Breast epithelium (tissue), 4 donors: ENCODE measurements around the gene FES. TPM values are rescaled to one million over a fixed set of nuclear protein-coding genes. Genes with fewer than 3 reads are reported as not detected.

Source experiments
- DNase-seq, 2 donors: peaks; one replicate each; pipeline ENCODE4 v3.0.0-alpha.2; 2019; ENCODE audit warnings: low spot score in 2 of 2
- H3K27ac ChIP-seq, 2 donors: fragments of 200-600 bp; sonication (generic) in 1 of 2; one replicate each; pipeline ENCODE4 v1.5.1; 2016 to 2019; ENCODE audit warnings: mild to moderate bottlenecking in 1 of 2
- H3K27me3 ChIP-seq, 2 donors: fragments of 200-600 bp; sonication (generic) in 1 of 2; one replicate each; pipeline versions ENCODE4 v1.5.1 to v1.6.0; 2017 to 2019; ENCODE audit warnings: control low read depth in 1 of 2, mild to moderate bottlenecking in 1 of 2
- H3K36me3 ChIP-seq: fragments of 200-600 bp; one replicate; pipeline ENCODE4 v1.5.1; 2019
- H3K4me1 ChIP-seq, 2 donors: fragments of 200-600 bp; sonication (generic); one replicate each; pipeline ENCODE4 v1.5.1; 2016 to 2019; ENCODE audit warnings: control low read depth in 1 of 2
- H3K4me3 ChIP-seq, 3 donors: fragments of 200-600 bp; sonication (generic); 1 replicate in 2 of 3; 2 replicates in 1 of 3; pipeline ENCODE4 v1.5.1; 2016 to 2019; ENCODE audit warnings: mild to moderate bottlenecking in 3 of 3, moderate library complexity in 2 of 3
- H3K9me3 ChIP-seq, 2 donors: fragments of 200-600 bp; sonication (generic) in 1 of 2; one replicate each; pipeline ENCODE4 v1.5.1; 2016 to 2019; ENCODE audit warnings: control low read depth in 1 of 2
- POLR2A ChIP-seq: fragments of 450-650 bp; IDR thresholded peaks from one replicate; pipeline ENCODE4 v1.6.1; 2016; ENCODE audit warnings: antibody characterized with exemption, mild to moderate bottlenecking, moderate library complexity
- POLR2AphosphoS5 ChIP-seq, 3 donors: sonication (generic); formaldehyde crosslinking; IDR thresholded peaks; one replicate each; pipeline ENCODE4 v1.6.1; 2017; ENCODE audit warnings: antibody characterized with exemption in 3 of 3
- intact Hi-C: fragments of 100-400 bp; cut with DNase I; formaldehyde crosslinking; loops from one replicate; pipeline ENCODE4 v1.15.1; 2023; ENCODE audit warnings: low total_unique reads
- total RNA-seq, 3 donors: library from RNA; depleted of rRNA; stranded (reverse); fragments of >200 nt; gene quantifications; one replicate each; pipeline ENCODE4 v1.1.0, GENCODE V29; 2016
- TF ChIP-seq, protein P1 (sequence below), 3 donors: fragments of 450-650 bp; IDR thresholded peaks; one replicate each; pipeline ENCODE4 v1.5.1; 2016 to 2017; ENCODE audit warnings: antibody characterized with exemption in 3 of 3, mild to moderate bottlenecking in 3 of 3, moderate library complexity in 3 of 3

The FES gene
- total RNA-seq, 3 donors from 2014 or later: 41.4 to 54.7 (median 42.3) TPM

DNA sequence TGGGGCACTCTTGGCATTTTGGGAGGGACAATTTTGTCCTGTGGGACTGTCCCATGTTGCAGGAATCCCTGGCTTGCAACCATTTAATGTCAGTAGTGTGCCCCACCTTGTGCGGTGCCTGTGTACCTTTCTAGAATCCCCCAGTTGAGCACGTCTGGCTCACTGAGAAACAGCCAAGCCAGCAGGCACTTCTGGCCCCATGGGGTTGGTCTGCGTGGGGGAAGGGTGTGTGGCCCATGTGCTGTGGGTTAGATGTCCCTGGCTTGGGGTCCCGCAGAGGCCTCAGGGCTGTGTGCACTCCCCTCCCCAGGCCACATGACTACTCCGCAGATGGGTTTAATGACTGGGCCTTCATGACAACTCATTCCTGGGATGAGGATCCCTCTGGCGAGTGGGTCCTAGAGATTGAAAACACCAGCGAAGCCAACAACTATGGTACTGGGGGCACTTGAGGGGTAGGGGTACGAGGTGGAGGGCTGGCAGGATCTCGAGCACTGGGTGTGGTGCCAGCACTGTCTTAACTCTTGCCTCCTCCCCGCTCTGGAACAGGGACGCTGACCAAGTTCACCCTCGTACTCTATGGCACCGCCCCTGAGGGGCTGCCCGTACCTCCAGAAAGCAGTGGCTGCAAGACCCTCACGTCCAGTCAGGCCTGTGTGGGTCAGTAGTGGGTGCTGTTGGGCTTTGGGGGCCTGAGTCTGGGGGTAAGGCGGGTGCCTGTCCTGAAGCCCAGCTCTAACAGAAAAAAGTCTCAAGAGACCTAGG, 3.7 kb upstream of the FES start:
- TF ChIP-seq, protein P1, sequence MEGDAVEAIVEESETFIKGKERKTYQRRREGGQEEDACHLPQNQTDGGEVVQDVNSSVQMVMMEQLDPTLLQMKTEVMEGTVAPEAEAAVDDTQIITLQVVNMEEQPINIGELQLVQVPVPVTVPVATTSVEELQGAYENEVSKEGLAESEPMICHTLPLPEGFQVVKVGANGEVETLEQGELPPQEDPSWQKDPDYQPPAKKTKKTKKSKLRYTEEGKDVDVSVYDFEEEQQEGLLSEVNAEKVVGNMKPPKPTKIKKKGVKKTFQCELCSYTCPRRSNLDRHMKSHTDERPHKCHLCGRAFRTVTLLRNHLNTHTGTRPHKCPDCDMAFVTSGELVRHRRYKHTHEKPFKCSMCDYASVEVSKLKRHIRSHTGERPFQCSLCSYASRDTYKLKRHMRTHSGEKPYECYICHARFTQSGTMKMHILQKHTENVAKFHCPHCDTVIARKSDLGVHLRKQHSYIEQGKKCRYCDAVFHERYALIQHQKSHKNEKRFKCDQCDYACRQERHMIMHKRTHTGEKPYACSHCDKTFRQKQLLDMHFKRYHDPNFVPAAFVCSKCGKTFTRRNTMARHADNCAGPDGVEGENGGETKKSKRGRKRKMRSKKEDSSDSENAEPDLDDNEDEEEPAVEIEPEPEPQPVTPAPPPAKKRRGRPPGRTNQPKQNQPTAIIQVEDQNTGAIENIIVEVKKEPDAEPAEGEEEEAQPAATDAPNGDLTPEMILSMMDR (IDR thresholded peaks at IDR 0.05): no peak
- Histone ChIP-seq H3K4me3 (no peak overlapping the region), H3K27me3 (no peaks in the 10 kb centered on the region), H3K4me1 (peaks cover 11% of the 10 kb centered on the region in 2 donors), H3K9me3 (no peaks in the 10 kb centered on the region), H3K27ac (no peak overlapping the region), H3K36me3 (peaks cover 11% of the 10 kb centered on the region)
- intact Hi-C loops: no loop called here
- DNase-seq: no peak

DNA sequence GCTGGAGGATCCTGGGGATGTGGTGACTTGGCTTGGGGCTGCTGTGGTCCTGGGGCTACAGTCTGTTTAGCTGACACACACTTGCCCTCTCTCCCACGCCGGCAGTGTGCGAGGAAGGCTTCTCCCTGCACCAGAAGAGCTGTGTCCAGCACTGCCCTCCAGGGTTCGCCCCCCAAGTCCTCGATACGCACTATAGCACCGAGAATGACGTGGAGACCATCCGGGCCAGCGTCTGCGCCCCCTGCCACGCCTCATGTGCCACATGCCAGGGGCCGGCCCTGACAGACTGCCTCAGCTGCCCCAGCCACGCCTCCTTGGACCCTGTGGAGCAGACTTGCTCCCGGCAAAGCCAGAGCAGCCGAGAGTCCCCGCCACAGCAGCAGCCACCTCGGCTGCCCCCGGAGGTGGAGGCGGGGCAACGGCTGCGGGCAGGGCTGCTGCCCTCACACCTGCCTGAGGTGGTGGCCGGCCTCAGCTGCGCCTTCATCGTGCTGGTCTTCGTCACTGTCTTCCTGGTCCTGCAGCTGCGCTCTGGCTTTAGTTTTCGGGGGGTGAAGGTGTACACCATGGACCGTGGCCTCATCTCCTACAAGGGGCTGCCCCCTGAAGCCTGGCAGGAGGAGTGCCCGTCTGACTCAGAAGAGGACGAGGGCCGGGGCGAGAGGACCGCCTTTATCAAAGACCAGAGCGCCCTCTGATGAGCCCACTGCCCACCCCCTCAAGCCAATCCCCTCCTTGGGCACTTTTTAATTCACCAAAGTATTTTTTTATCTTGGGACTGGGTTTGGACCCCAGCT, 2.9 kb upstream of the FES start:
- H3K27ac ChIP-seq: no peak overlapping the region
- TF ChIP-seq POLR2AphosphoS5 (IDR thresholded peaks at IDR 0.05) (no peak), POLR2A (no peak)
- TF ChIP-seq, protein P1 (IDR thresholded peaks at IDR 0.05): no peak
- no peaks in the 10 kb centered on the region for H3K27me3 ChIP-seq
- intact Hi-C loops: no loop called here
- no peak overlapping the region for H3K4me3 ChIP-seq
- H3K4me1 ChIP-seq: peaks cover 11% of the 10 kb centered on the region in 2 donors
- peaks cover 11% of the 10 kb centered on the region for H3K36me3 ChIP-seq
- no peaks in the 10 kb centered on the region for H3K9me3 ChIP-seq
- no peak for DNase-seq

DNA sequence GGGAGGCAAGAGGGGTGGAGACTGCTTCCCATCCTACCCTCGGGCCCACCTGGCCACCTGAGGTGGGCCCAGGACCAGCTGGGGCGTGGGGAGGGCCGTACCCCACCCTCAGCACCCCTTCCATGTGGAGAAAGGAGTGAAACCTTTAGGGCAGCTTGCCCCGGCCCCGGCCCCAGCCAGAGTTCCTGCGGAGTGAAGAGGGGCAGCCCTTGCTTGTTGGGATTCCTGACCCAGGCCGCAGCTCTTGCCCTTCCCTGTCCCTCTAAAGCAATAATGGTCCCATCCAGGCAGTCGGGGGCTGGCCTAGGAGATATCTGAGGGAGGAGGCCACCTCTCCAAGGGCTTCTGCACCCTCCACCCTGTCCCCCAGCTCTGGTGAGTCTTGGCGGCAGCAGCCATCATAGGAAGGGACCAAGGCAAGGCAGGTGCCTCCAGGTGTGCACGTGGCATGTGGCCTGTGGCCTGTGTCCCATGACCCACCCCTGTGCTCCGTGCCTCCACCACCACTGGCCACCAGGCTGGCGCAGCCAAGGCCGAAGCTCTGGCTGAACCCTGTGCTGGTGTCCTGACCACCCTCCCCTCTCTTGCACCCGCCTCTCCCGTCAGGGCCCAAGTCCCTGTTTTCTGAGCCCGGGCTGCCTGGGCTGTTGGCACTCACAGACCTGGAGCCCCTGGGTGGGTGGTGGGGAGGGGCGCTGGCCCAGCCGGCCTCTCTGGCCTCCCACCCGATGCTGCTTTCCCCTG, 2.2 kb upstream of the FES start:
- Histone ChIP-seq H3K4me1 (peaks cover 11% of the 10 kb centered on the region in 2 donors), H3K9me3 (no peaks in the 10 kb centered on the region), H3K4me3 (no peak overlapping the region), H3K27ac (peak overlapping the region; percentile 92 to 98), H3K27me3 (no peaks in the 10 kb centered on the region), H3K36me3 (peaks cover 7% of the 10 kb centered on the region)
- no peak for DNase-seq
- no peak for TF ChIP-seq POLR2A
- intact Hi-C loops: no loop called here

DNA sequence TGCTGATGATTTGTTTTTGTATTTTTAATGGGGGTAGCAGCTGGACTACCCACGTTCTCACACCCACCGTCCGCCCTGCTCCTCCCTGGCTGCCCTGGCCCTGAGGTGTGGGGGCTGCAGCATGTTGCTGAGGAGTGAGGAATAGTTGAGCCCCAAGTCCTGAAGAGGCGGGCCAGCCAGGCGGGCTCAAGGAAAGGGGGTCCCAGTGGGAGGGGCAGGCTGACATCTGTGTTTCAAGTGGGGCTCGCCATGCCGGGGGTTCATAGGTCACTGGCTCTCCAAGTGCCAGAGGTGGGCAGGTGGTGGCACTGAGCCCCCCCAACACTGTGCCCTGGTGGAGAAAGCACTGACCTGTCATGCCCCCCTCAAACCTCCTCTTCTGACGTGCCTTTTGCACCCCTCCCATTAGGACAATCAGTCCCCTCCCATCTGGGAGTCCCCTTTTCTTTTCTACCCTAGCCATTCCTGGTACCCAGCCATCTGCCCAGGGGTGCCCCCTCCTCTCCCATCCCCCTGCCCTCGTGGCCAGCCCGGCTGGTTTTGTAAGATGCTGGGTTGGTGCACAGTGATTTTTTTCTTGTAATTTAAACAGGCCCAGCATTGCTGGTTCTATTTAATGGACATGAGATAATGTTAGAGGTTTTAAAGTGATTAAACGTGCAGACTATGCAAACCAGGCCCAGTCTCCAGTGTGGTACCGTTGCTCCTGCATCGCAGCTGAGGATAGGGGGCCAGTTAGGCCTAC, 1.4 kb upstream of the FES start:
- Histone ChIP-seq H3K9me3 (no peaks in the 10 kb centered on the region), H3K4me1 (peaks cover 11% of the 10 kb centered on the region in 2 donors), H3K36me3 (peaks cover 5% of the 10 kb centered on the region), H3K27ac (peak overlapping the region; percentile 92 to 98), H3K27me3 (no peaks in the 10 kb centered on the region), H3K4me3 (peak overlapping the region in 1 of 3 donors; percentile 82)
- no peak for DNase-seq
- TF ChIP-seq, protein P1 (IDR thresholded peaks at IDR 0.05): no peak
- TF ChIP-seq POLR2AphosphoS5 (IDR thresholded peaks at IDR 0.05): no peak
- no peak for TF ChIP-seq POLR2A
- intact Hi-C loops: no loop called here

DNA sequence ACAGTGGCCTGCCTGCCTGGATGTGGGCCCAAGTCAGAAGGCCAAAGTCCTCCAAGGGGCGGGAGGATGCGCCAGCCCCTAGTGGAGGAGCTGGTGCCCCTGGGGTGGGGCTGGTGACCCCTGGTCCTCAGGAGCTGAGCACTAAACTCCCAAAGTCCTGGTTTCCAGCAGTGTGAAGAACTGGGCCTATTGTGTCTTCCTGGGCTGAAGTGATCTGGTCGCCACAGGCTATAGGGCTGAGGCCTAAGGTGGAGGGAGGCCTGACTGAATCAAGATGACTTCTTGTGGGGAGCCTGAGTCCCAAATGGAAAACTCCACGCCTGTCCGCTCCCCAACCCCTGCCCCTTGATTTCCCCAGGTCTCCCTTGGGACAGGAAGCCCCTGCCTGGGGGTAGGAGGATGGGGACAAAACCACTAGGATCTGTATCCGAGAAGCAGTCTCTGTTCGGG, 753 bp upstream of the FES start:
- peaks cover 11% of the 10 kb centered on the region in 2 donors for H3K4me1 ChIP-seq

More for the DNA sequence above, 753 bp upstream of the FES start:
- Histone ChIP-seq H3K27me3 (no peaks in the 10 kb centered on the region), H3K9me3 (no peaks in the 10 kb centered on the region), H3K27ac (peak overlapping the region; percentile 92 to 98), H3K36me3 (peaks cover 5% of the 10 kb centered on the region), H3K4me3 (peak overlapping the region; percentile 52 to 82 (median 62))
- TF ChIP-seq POLR2A: no peak
- TF ChIP-seq, protein P1 (IDR thresholded peaks at IDR 0.05): no peak
- TF ChIP-seq POLR2AphosphoS5 (IDR thresholded peaks at IDR 0.05): no peak
- no peak for DNase-seq
- intact Hi-C loops: no loop called here
